H1 (cell line): ENCODE measurements around the gene CIT. TPM values are rescaled to one million over a fixed set of nuclear protein-coding genes. Genes with fewer than 3 reads are reported as not detected.

Source experiments
- CTCF ChIA-PET: fragments of 300-600 bp; sonication (Branson Sonifier 250); formaldehyde crosslinking; loops from one replicate; lab custom pipeline; 2021; ENCODE audit not compliant: partially characterized antibody; lab: Charles Lee
- POLR2A ChIA-PET: fragments of 300-600 bp; sonication (Branson Sonifier 250); formaldehyde crosslinking; loops from one replicate; lab custom pipeline; 2021; ENCODE audit warnings: inconsistent platforms; ENCODE audit not compliant: partially characterized antibody; lab: Charles Lee
- DNase-seq, 2 experiments: peaks; one replicate each; pipeline versions ENCODE4 v3.0.0 to v3.0.0-alpha.2; 2010 to 2022; ENCODE audit warnings: low spot score in 2 of 2, low read depth in 1 of 2, mixed read lengths in 1 of 2
- FAIRE-seq: peaks from 2 replicates; lab custom pipeline; 2011; peaks lifted over from hg19 to GRCh38; lab: Jason Lieb, UNC
- H2AFZ ChIP-seq: 2 replicates; pipeline ENCODE4 v1.8.1; 2012; ENCODE audit warnings: low read length, inconsistent platforms
- H2AK5ac ChIP-seq: 2 replicates; pipeline ENCODE4 v1.6.1; 2013; ENCODE audit warnings: low read depth, low read length
- H2BK120ac ChIP-seq: replicated peaks from 2 replicates; pipeline ENCODE3; 2013; ENCODE audit warnings: low read depth, low read length, inconsistent platforms
- H2BK12ac ChIP-seq: 2 replicates; pipeline ENCODE4 v1.6.1; 2013; ENCODE audit warnings: low read depth, low read length
- H2BK15ac ChIP-seq: 2 replicates; pipeline ENCODE4 v1.6.1; 2013; ENCODE audit warnings: low read length
- H2BK20ac ChIP-seq: 2 replicates; pipeline ENCODE4 v1.6.1; 2013; ENCODE audit warnings: low read length
- H2BK5ac ChIP-seq: 2 replicates; pipeline ENCODE4 v1.6.1; 2013; ENCODE audit warnings: low read depth, low read length
- H3K14ac ChIP-seq: 2 replicates; pipeline ENCODE4 v1.6.1; 2013; ENCODE audit warnings: inconsistent platforms; ENCODE audit not compliant: insufficient read length
- H3K18ac ChIP-seq: 2 replicates; pipeline ENCODE4 v1.6.1; 2013; ENCODE audit warnings: low read length; ENCODE audit errors: extremely low read depth
- H3K23ac ChIP-seq: 2 replicates; pipeline ENCODE4 v1.6.1; 2013; ENCODE audit warnings: inconsistent platforms; ENCODE audit not compliant: insufficient read length
- H3K23me2 ChIP-seq: 2 replicates; pipeline ENCODE4 v1.6.1; 2013; ENCODE audit warnings: low read depth, low read length
- H3K27ac ChIP-seq: 2 replicates; pipeline ENCODE4 v1.6.1; 2011; ENCODE audit warnings: low read depth, low read length, inconsistent platforms
- H3K27me3 ChIP-seq, 4 experiments: replicated peaks in 1 of 4; 1 replicate in 1 of 4; 2 replicates in 3 of 4; pipeline versions ENCODE4 v1.6.1 to v1.8.1; 2011 to 2013; ENCODE audit warnings: low read length in 3 of 4, mild to moderate bottlenecking in 3 of 4, inconsistent platforms in 2 of 4, mixed read lengths in 2 of 4, moderate library complexity in 1 of 4; ENCODE audit not compliant: control insufficient read depth in 3 of 4, insufficient read depth in 3 of 4; ENCODE audit errors: extremely low read depth in 1 of 4
- H3K36me3 ChIP-seq, 4 experiments: 2 replicates each; pipeline versions ENCODE4 v1.6.1 to v1.8.1; 2011 to 2013; ENCODE audit warnings: mild to moderate bottlenecking in 4 of 4, low read length in 3 of 4, moderate library complexity in 2 of 4, control low read depth in 1 of 4, inconsistent platforms in 1 of 4; ENCODE audit not compliant: insufficient read depth in 4 of 4, control insufficient read depth in 2 of 4
- H3K4ac ChIP-seq: replicated peaks from 2 replicates; pipeline ENCODE3; 2013; ENCODE audit warnings: low read length, low read depth, mixed read lengths, inconsistent platforms; ENCODE audit not compliant: insufficient read length
- H3K4me1 ChIP-seq, 4 experiments: replicated peaks in 1 of 4; 1 replicate in 1 of 4; 2 replicates in 3 of 4; pipeline versions ENCODE4 v1.6.1 to v1.8.1; 2011 to 2013; ENCODE audit warnings: low read length in 3 of 4, inconsistent platforms in 2 of 4, mixed read lengths in 1 of 4; ENCODE audit not compliant: insufficient read depth in 4 of 4, control insufficient read depth in 3 of 4
- H3K4me2 ChIP-seq, 2 experiments: 2 replicates each; pipeline versions ENCODE4 v1.6.1 to v1.8.1; 2011 to 2013; ENCODE audit warnings: low read depth in 2 of 2, low read length in 2 of 2, control low read depth in 1 of 2, inconsistent platforms in 1 of 2, mild to moderate bottlenecking in 1 of 2; ENCODE audit not compliant: insufficient read depth in 1 of 2
- H3K4me3 ChIP-seq, 4 experiments: fragments of 200-600, 300-600 bp in 1 of 4; sonication (generic), shearing (Covaris generic), sonication (Bioruptor Twin) in 1 of 4; 2 replicates each; pipeline versions ENCODE4 v1.5.1 to v1.8.1; 2011 to 2016; ENCODE audit warnings: low read length in 4 of 4, low read depth in 3 of 4, control low read depth in 2 of 4, inconsistent platforms in 2 of 4, mild to moderate bottlenecking in 2 of 4, mixed read lengths in 1 of 4, moderate library complexity in 1 of 4; ENCODE audit not compliant: insufficient read depth in 2 of 4; ENCODE audit errors: extremely low read depth in 1 of 4
- H3K56ac ChIP-seq: replicated peaks from 2 replicates; pipeline ENCODE3; 2013; ENCODE audit warnings: low read depth, mild to moderate bottlenecking, mixed read lengths, low read length, inconsistent platforms; ENCODE audit not compliant: insufficient read length
- H3K79me1 ChIP-seq: 2 replicates; pipeline ENCODE4 v1.6.1; 2013; ENCODE audit warnings: low read depth, low read length, control low read depth
- H3K79me2 ChIP-seq, 2 experiments: 2 replicates each; pipeline versions ENCODE4 v1.6.1 to v1.8.1; 2012 to 2013; ENCODE audit warnings: low read length in 2 of 2, mild to moderate bottlenecking in 2 of 2, inconsistent platforms in 1 of 2; ENCODE audit not compliant: insufficient read depth in 2 of 2, control insufficient read depth in 1 of 2
- H3K9ac ChIP-seq, 4 experiments: replicated peaks in 1 of 4; 1 replicate in 1 of 4; 2 replicates in 3 of 4; pipeline versions ENCODE4 v1.6.1 to v1.8.1; 2011 to 2013; ENCODE audit warnings: low read depth in 3 of 4, low read length in 3 of 4, control low read depth in 2 of 4, mild to moderate bottlenecking in 2 of 4, moderate library complexity in 2 of 4, inconsistent platforms in 1 of 4; ENCODE audit errors: extremely low read depth in 1 of 4
- H3K9me3 ChIP-seq, 2 experiments: 2 replicates each; pipeline versions ENCODE4 v1.6.1 to v1.8.1; 2012 to 2013; ENCODE audit warnings: mild to moderate bottlenecking in 2 of 2, moderate library complexity in 2 of 2, control low read depth in 1 of 2, inconsistent platforms in 1 of 2, low read depth in 1 of 2, low read length in 1 of 2, mixed read lengths in 1 of 2; ENCODE audit not compliant: insufficient read depth in 2 of 2
- H4K20me1 ChIP-seq, 2 experiments: replicated peaks in 1 of 2; 2 replicates each; pipeline versions ENCODE3 to v1.8.1; 2011 to 2013; ENCODE audit warnings: inconsistent platforms in 2 of 2, low read length in 2 of 2, mild to moderate bottlenecking in 1 of 2; ENCODE audit not compliant: insufficient read depth in 2 of 2, control insufficient read depth in 1 of 2
- H4K5ac ChIP-seq: 2 replicates; pipeline ENCODE4 v1.6.1; 2013; ENCODE audit warnings: low read length, low read depth, mixed read lengths, inconsistent platforms; ENCODE audit not compliant: insufficient read length
- H4K8ac ChIP-seq: 2 replicates; pipeline ENCODE4 v1.8.0; 2013; ENCODE audit warnings: mild to moderate bottlenecking, moderate library complexity, low read length, inconsistent platforms; ENCODE audit not compliant: insufficient read depth; ENCODE audit errors: extremely low read depth
- H4K91ac ChIP-seq: replicated peaks from 2 replicates; pipeline ENCODE3; 2013; ENCODE audit warnings: low read length, mixed read lengths, inconsistent platforms; ENCODE audit not compliant: insufficient read length
- CHD2 ChIP-seq: IDR thresholded peaks from 2 replicates; pipeline ENCODE4 v1.6.1; 2012; ENCODE audit warnings: low read length, improper control_type of control experiment
- EP300 ChIP-seq, 2 experiments: IDR thresholded peaks; 1 replicate in 1 of 2; 2 replicates in 1 of 2; pipeline ENCODE4 v1.6.1; 2011 to 2012; ENCODE audit warnings: low read depth in 2 of 2, low read length in 2 of 2, mild to moderate bottlenecking in 2 of 2, borderline replicate concordance in 1 of 2, inconsistent platforms in 1 of 2, moderate library complexity in 1 of 2
- KDM1A ChIP-seq: fragments of 200-600, 300-600 bp; sonication (generic); IDR thresholded peaks from 2 replicates; pipeline ENCODE4 v1.7.1; 2016; ENCODE audit warnings: mild to moderate bottlenecking, low read length, borderline replicate concordance
- RBBP5 ChIP-seq: IDR thresholded peaks from 2 replicates; pipeline ENCODE4 v1.7.1; 2012; ENCODE audit warnings: low read depth, mild to moderate bottlenecking, inconsistent platforms, low read length, moderate library complexity, borderline replicate concordance
- SAP30 ChIP-seq: fragments of 300-600 bp; sonication (generic); IDR thresholded peaks from 2 replicates; pipeline ENCODE4 v1.7.1; 2012; ENCODE audit warnings: low read length, moderate library complexity, mild to moderate bottlenecking, inconsistent platforms; ENCODE audit not compliant: insufficient read depth, insufficient replicate concordance
- TAF1 ChIP-seq: IDR thresholded peaks from 2 replicates; pipeline ENCODE4 v1.6.1; 2011; ENCODE audit warnings: mild to moderate bottlenecking, low read depth, low read length
- TBP ChIP-seq: IDR thresholded peaks from 2 replicates; pipeline ENCODE4 v1.6.1; 2011; ENCODE audit warnings: low read depth, low read length, improper control_type of control experiment
- WGBS, 2 experiments: shearing (Covaris generic) in 1 of 2; methylation state at CpG; one replicate each; pipeline versions ENCODE4 v1.1.6 to v1.1.7; 2013 to 2015; ENCODE audit warnings: low lambda C conversion rate in 2 of 2, mixed read lengths in 2 of 2, inconsistent platforms in 1 of 2, low coverage in 1 of 2, missing lambda C conversion rate in 1 of 2; ENCODE audit not compliant: insufficient replicate concordance in 2 of 2, insufficient coverage in 1 of 2, insufficient read length in 1 of 2; ENCODE audit errors: extremely low coverage in 1 of 2, missing lambda C conversion rate in 1 of 2; 5-methylcytosine and 5-hydroxymethylcytosine counted together
- polyA plus RNA-seq, 7 experiments: library from polyadenylated mRNA; depleted of rRNA in 3 of 7; stranded (reverse) in 5 of 7; unstranded in 2 of 7; fragments of >200 nt in 5 of 7; fragments of 200-250 nt in 2 of 7; gene quantifications; 1 replicate in 5 of 7; 2 replicates in 1 of 7; 4 replicates in 1 of 7; pipeline versions ENCODE4 v1.2.1 to v1.2.3, GENCODE V29; 2011 to 2013; ENCODE audit warnings: missing spikeins in 2 of 7, mixed read lengths in 2 of 7
- total RNA-seq: library from RNA; stranded (reverse); fragmentation: NEBNext Ultra II Directional; extraction: Animal tissue kit (Norgen Biotek cat#: 25700); gene quantifications from 2 replicates; pipeline ENCODE4 v1.2.1, GENCODE V29; 2021
- TF ChIP-seq, protein P1 (sequence below): IDR thresholded peaks from 2 replicates; pipeline ENCODE4 v1.6.1; 2012; ENCODE audit warnings: low read length, inconsistent platforms
- TF ChIP-seq, protein P2 (sequence below): IDR thresholded peaks from 2 replicates; pipeline ENCODE4 v1.6.1; 2011; ENCODE audit warnings: low read length, improper control_type of control experiment

CIT gene
- total and polyA plus RNA-seq, 2 of the 8 experiments (the other 6 are each of a cell fraction or from before 2014, with no cell fraction given) = 17.1 to 60.9 TPM

DNA sequence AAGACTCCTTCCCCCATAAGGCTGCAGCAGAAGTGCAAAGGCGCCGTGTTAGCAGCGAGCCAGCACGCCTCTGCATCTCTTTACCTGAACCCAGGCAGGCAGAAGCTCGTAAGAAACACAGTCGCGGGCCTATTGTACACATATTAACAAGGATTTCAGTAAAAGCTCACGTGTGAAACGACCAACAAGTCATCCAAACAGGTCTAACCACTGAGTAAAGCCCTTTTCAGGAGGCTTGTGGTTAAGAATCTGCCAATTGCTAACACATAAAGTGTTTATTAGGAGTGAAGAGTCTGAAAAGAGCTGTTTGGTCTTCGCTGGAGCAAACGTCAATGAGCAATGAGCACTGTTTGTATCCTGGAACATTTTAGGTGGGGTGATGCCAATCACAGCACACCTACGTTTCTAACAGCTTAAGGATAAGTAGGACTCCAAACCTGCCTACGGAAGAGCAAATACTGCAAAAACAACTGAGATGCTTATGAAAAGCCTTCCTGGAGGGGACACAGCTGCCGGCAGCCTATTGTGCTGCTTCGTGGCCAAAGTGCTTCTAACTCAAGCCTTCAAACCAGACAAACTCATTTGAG is 166.1 kb downstream of the CIT start:
- no peak overlapping the region for H2BK12ac ChIP-seq
- DNase-seq = no peak
- H4K5ac ChIP-seq = no peak overlapping the region
- H3K4me1 ChIP-seq = no peaks in the 10 kb centered on the region
- H2BK5ac ChIP-seq = no peak overlapping the region
- 94% methylated on average over 15 of the region's 15 CpGs; no CpG with 5 or more reads in 1 of the 2 experiments for WGBS, 2 experiments
- no peaks in the 10 kb centered on the region for H3K79me2 ChIP-seq
- H3K9me3 ChIP-seq = no peaks in the 10 kb centered on the region
- no peaks in the 10 kb centered on the region for H3K27me3 ChIP-seq
- H2BK15ac ChIP-seq = no peak overlapping the region
- POLR2A ChIA-PET = interaction anchor here (1.0 kb wide), 1 partner anchor 490 kb away, joined by 4 read pairs; the partner anchor contains the start of gene RPLP0
- peaks cover 24 to 78% (median 47%) of the 10 kb centered on the region in 4 experiments for H3K36me3 ChIP-seq
- no peak overlapping the region for H3K56ac ChIP-seq
- no peak overlapping the region for H3K4me2 ChIP-seq
- no peak for FAIRE-seq
- no peak overlapping the region for H3K4me3 ChIP-seq
- H2AFZ ChIP-seq = no peak overlapping the region
- no peaks in the 10 kb centered on the region for H3K23me2 ChIP-seq
- no peak overlapping the region for H2AK5ac ChIP-seq
- H3K79me1 ChIP-seq = no peaks in the 10 kb centered on the region
- no peak overlapping the region for H3K18ac ChIP-seq
- H3K4ac ChIP-seq = no peak overlapping the region
- no peak overlapping the region for H3K14ac ChIP-seq
- H3K27ac ChIP-seq = no peak overlapping the region
- CTCF ChIA-PET = interaction anchor here (1.6 to 1.7 kb wide), 2 partner anchors 13 to 69 kb away, joined by 4 read pairs; no protein-coding TSS in a partner anchor
- H4K91ac ChIP-seq = no peak overlapping the region
- no peak overlapping the region for H3K23ac ChIP-seq
- H4K8ac ChIP-seq = no peak overlapping the region
- no peak overlapping the region for H3K9ac ChIP-seq
- H2BK20ac ChIP-seq = no peak overlapping the region
- H2BK120ac ChIP-seq = no peak overlapping the region
- H4K20me1 ChIP-seq = no peaks in the 10 kb centered on the region
- no peak for TF ChIP-seq EP300 (IDR thresholded peaks at IDR 0.05; ENCODE audit: borderline replicate concordance in 1 of 2, low read depth in 2 of 2, low read length in 2 of 2)
- no peak for TF ChIP-seq CHD2
- TF ChIP-seq, protein P1, sequence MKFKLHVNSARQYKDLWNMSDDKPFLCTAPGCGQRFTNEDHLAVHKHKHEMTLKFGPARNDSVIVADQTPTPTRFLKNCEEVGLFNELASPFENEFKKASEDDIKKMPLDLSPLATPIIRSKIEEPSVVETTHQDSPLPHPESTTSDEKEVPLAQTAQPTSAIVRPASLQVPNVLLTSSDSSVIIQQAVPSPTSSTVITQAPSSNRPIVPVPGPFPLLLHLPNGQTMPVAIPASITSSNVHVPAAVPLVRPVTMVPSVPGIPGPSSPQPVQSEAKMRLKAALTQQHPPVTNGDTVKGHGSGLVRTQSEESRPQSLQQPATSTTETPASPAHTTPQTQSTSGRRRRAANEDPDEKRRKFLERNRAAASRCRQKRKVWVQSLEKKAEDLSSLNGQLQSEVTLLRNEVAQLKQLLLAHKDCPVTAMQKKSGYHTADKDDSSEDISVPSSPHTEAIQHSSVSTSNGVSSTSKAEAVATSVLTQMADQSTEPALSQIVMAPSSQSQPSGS = no peak
- no peak for TF ChIP-seq RBBP5
- no peak for TF ChIP-seq TAF1
- TF ChIP-seq, protein P2, sequence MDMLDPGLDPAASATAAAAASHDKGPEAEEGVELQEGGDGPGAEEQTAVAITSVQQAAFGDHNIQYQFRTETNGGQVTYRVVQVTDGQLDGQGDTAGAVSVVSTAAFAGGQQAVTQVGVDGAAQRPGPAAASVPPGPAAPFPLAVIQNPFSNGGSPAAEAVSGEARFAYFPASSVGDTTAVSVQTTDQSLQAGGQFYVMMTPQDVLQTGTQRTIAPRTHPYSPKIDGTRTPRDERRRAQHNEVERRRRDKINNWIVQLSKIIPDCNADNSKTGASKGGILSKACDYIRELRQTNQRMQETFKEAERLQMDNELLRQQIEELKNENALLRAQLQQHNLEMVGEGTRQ = no peak
- TF ChIP-seq KDM1A = no peak
- no peak for TF ChIP-seq TBP
- no peak for TF ChIP-seq SAP30
